OCI-M2 (cell line): ENCODE data around the gene TGFA.

Experiments
- DNase-seq: peaks from one replicate; lab custom pipeline; 2025; ENCODE audit not compliant: unreplicated experiment; lab: John Stamatoyannopoulos, UW

The TGFA gene

DNA sequence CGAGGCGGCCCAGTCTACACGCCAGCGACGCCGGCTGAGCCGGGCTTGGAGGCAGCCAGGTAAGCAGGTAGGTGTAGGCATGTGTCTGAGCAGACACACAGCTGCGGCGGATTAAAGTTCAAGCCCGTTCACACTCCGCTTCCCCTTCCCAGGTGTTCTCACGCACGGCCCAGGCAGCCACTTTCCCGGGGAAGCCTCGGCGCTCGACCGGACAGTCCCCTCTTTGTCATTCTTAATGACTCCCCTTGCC, 367 bp downstream of the TGFA start:
- no peak for DNase-seq

DNA sequence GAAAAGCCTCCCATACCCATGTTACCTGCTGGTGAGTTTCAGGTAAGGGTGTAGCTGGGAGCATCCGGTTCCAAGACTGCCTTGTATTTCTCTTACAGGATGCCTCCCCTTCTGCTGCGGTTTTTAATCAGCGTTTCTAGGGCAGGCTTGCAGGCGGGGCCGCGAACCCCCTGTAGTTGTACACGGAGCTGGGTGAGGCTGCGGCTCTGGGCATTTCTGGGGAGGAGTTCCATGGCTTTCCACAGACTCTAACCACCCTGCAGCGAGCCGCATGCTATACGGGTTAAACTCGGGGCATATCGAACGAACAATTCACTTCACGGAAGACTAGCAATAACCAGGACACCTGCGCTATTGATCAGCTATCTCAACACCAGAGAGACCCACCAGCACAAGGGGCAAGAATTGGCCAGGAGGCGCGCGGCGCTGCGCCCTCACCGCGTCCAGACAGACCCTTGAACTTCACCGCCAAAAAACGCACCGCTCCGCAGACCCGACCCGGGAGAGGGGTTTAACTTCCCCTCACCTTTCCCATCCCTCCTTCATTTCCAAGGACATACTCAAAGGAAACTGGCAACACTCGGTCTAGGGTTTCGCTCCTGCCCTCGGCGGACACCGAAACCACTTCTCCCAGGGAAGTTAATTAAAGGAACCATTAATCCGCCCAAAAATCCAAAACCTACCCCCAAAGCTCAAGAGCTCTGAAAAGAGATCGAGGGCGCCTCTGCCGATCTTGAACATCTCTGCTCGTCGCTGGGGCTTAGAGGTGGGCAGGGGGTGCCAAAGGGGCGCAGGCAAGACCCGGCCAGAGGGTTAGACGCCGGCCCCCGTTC, 909 bp downstream of the TGFA start:
- no peak for DNase-seq

GRCh38 chr2:70551167-70551566, 2.5 kb downstream of the TGFA start:
- no peak for DNase-seq

DNA sequence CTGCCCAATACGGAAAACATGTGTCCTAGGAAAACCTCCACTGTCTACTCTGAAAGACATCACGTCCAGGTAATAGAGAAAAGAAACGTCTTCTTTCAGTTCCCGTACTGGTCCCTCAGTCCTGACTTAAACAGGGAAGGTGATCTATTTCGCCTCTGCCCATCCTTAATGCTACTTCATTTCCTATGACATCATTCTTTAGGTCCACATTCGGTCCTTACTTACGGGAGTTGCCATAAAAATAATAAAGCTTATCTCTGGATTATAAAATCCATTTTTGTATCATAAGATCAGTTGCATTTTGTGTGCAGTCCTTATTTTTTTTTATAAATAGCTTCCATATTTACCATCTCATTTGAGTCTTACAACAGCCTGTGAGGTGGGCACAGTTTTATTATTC, 3.7 kb downstream of the TGFA start:
- no peak for DNase-seq

- DNase-seq = no peak
Observed at GRCh38 chr2:70549064-70549710, 4.4 kb downstream of the TGFA start.

DNA sequence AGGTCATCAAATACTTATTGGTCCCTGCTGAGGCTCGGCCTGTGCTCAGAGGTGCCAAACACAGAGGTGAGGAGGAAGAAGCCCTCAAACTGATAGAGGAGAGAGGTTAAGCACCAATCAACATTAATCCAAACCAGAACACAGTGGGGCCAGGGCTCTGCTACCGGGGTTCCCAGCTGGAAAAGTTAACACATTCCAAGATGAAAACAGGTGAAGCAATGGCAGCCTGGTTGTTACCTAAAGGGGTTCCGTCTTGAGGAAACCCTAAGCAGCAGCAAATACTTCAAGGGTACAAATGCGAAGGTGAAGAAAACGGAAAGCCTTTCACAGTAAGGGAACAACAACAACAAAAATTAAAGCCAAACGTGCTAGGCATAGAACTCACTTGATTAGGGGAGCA, 5.4 kb downstream of the TGFA start:
- no peak for DNase-seq

- no peak for DNase-seq
Observed at GRCh38 chr2:70546885-70547284, 6.7 kb downstream of the TGFA start.

DNA sequence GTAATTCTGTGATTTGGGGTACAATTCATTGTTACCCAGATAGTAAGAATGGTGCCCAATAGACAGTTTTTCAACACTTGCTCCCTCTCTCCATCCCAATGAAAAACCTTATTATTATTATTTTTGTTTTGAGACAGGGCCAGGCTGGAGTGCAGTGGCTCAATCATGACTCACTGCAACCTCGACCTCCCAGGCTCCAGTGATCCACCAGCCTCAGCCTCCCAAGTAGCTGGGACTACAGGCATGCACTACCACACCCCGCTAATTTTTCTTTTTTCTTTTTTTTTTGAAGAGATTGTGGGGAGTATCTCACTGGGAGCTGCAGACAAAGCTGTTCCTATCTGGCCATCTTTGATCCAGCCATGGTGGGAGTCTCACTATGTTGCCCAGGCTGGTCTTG, 7.2 kb downstream of the TGFA start:
- DNase-seq = no peak

DNA sequence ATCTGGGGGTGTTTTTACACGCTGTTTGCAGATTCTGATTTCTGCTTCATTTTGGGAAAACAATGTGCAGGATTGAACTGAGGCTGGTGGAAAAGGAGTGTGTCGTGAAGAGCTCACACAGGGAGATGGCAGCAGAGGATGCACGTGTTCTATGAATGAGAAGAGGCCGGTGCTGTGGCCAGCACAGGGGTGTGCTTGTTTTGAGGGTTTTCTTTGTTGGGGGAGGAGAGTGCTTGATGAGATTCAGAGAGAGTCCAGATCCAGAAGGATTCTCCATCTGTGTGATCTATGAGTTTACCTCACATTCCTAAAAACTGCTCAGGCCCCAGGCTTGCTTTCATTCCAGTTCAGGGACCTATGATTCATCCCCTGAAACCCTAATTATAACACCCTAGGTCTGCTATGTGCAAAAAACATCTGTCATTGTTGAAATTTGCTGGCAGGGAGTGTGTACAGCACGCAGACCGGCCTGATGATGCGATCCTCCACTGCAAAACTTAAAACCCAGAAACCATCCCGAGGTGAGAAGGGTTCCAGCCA, 12.1 kb downstream of the TGFA start:
- no peak for DNase-seq

DNA sequence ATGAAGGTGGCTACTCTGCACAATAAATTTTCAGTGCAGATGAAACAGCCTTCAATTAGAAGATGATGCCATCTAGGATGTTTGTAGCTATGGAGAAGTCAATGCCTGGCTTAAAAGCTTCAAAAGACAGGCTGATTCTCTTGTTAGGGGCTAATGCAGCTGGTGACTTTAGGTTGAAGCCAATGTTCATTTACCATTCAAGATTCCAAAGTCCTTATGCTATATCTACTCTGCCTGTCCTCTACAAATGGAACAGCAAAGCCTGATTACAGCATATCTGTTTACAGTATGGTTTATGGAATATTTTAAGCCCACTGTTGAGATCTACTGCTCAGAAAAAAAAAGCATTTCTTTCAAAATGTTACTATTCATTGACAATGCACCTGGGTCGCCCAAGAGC, 15.8 kb downstream of the TGFA start:
- no peak for DNase-seq

DNA sequence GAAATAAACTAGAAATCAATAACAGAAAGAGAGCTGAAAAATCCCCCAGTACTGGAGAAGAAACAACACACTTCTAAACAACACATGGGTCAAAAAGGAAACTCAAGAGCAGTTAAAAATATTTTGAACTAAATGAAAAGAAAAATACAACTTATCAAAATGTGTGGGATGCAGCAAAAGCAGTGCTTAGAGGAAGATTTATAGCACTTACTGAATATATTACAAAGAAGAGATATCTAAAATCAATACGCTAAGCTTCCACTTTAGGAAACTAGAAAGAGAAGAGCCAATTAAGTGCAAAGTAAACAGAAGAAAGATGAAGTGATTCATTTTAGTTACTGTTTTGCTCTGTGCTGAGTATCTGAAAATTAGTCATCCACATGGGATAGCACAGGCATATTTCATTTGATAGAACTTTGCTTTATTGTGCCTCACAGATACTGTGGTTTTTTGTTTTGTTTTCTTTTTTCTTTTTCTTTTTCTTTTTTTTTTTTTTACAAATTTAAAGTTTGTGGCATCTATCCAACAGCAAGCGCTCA, 17.0 kb downstream of the TGFA start:
- DNase-seq = no peak

DNA sequence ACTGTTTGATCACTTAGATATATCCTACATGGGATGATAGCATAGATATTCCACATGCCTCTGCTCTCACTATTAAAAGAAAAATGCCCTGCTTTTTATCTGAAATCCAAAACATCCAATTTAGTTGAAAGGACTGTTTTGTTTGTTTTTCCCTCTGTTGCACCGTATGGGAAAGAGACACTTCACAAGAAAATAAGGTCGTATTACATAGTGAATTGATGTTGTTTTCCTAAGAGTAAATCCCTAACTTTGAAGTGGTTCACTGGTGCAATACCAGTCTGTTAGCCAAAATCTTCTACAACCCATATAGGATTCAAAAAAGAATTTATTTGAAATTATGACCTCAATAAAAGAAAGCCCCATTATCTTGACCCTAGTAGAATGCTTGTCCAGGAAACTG, 18.1 kb downstream of the TGFA start:
- no peak for DNase-seq

DNA sequence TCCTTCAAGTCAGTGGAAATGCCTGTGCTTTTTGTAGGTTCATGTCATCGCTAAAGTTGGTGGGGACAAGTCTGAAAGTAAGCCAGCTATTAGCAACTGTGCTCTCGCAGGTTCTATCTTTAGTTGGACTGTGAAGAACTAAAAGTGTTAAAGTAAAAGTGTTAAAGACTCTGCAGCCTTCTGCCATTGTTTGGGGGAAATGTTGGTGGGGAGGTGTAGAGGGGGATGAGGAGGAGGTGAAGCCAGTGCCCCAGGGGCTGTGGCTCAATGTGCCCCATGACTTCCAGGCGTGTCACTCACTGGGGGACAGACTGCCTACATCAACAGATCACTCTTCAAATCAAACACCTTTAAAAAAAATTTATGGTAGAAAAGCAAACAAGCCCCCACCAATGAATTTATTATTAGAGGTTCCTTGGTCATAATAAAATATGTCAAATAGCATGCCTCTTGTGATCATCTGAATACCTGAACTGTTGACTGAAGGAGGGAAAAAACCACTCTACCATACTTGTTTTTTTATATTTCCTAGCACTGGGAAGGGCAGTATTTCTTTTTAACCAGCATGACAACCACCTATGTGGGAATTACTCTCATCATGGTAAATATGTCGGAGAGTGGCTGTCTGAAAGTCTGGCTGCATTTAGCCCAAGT, 19.3 kb downstream of the TGFA start:
- no peak for DNase-seq

GRCh38 chr2:70532244-70532935, 21.2 kb downstream of the TGFA start:
- no peak for DNase-seq

- DNase-seq = no peak
Observed at GRCh38 chr2:70531419-70532086, 22.1 kb downstream of the TGFA start.

DNA sequence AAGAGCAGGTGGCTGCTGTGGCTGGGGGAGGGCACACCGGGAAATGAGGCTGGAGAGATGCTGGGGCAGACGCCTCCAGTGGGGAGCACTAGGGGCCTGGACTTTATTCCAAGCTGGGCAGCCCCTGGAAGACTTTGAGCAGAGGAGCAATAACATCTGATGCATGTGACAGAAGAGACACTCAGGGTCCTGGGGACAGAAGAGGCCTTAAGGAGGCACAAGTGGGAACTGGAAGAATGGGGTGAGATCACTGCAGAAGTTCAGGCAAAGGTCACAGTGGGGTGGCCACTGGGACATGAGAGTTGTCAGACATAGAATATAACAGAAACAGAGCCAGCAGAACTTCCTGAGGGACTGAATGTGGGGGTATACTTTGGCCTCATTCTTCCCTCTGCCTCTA, 24.0 kb downstream of the TGFA start:
- DNase-seq = no peak

DNA sequence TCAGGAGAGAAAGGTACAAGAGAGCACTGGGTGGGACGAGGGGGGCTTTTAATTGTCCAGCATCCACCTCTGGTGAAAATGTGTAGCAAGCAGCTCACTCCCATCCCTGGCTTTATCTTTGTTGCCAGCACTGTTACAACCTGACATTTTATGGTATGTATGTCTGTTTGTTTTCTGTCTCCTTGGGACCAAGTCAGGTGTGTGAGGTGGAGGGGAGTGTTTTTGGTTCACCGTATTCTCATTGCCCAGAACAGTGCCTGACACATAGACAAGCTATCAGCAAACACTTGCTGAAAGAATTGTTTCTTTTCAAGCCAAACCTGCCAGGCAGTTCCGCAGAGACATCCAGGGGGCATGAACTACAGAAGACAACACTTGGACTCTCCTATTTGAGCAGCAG, 24.7 kb downstream of the TGFA start:
- no peak for DNase-seq

GRCh38 chr2:70528276-70528675, 25.4 kb downstream of the TGFA start:
- DNase-seq = no peak

GRCh38 chr2:70527447-70528080, 26.1 kb downstream of the TGFA start:
- no peak for DNase-seq

DNA sequence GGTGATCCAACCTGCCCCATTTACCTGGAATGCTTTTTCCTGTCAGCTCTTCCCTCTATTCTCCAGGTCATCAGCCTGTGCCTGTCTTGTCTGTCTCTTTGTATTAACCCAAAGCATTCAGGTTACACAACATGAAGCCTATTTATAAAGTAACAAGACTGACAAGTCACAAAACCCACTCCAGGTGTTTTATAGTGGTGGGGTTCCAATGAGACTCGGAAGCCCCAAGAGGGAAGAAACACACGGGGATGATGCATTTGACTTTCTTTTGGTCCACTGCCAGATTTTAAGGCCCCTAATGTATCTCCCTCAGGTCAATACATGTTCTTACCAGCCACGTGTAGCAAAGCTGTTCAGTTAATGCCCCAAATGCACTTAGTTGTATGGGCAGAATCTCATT, 27.5 kb downstream of the TGFA start:
- DNase-seq = no peak
